Measurements from ENCODE around the gene CCDC146. TPM values are rescaled to one million over a fixed set of nuclear protein-coding genes. Genes with fewer than 3 reads are reported as not detected.
"Not testable (repeated sequence)": the region's sequence is repeated elsewhere in the genome, so short reads cannot be mapped to it uniquely, and the experiment has no call there.

Gene CCDC146
- total and polyA plus RNA-seq, 10 donors = 4.1 to 21.3 (median 10.9) TPM

- 12 to 48% (median 19%) methylated on average over 1 of the region's 1 CpG for whole genome bisulfite sequencing, 5 donors
- peak overlapping the region in 6 of 8 donors; percentile 15 to 85 (median 56) for H3K27ac ChIP-seq
- peaks cover 0 to 22% (median 6%) of the 10 kb centered on the region in 6 donors for H3K4me1 ChIP-seq
- H3K4me3 ChIP-seq = no peak overlapping the region
- no peaks in the 10 kb centered on the region for H3K36me3 ChIP-seq
- TF ChIP-seq POLR2AphosphoS5 (IDR thresholded peaks at IDR 0.05) = no peak
- no peak for TF ChIP-seq CTCF (IDR thresholded peaks at IDR 0.05 in 8 of 11, conservative IDR thresholded peaks at IDR 0.05 in 3 of 11)
- no peak for TF ChIP-seq POLR2A (IDR thresholded peaks at IDR 0.05)
- intact Hi-C loops (cut with DNase I; ENCODE audit: low total_unique reads) = no loop called here
- H3K27me3 ChIP-seq (replicated peaks in 1 of 7) = no peaks in the 10 kb centered on the region
- no peaks in the 10 kb centered on the region for H3K9me3 ChIP-seq
- DNase-seq = no peak
These were observed 35.0 kb downstream of the CCDC146 start for GRCh38 chr7:77157446-77157845.

- intact Hi-C loops (cut with DNase I; ENCODE audit: low total_unique reads); H3K4me1 ChIP-seq; H3K36me3 ChIP-seq; H3K9me3 ChIP-seq; H3K4me3 ChIP-seq; H3K27ac ChIP-seq; DNase-seq; H3K27me3 ChIP-seq (replicated peaks in 1 of 7): not testable (repeated sequence)
- 82 to 92% (median 83%) methylated on average over 4 of the region's 4 CpGs for WGBS, 5 donors
These were observed 48.7 kb downstream of the CCDC146 start for GRCh38 chr7:77171073-77171472.

GRCh38 chr7:77172437-77173172 lies 50.2 kb downstream of the CCDC146 start:
- WGBS, 5 donors = 75 to 91% (median 84%) methylated on average over 6 of the region's 6 CpGs
- intact Hi-C loops (cut with DNase I; ENCODE audit: low total_unique reads); H3K27ac ChIP-seq; H3K9me3 ChIP-seq; H3K36me3 ChIP-seq; H3K27me3 ChIP-seq (replicated peaks in 1 of 7); DNase-seq; H3K4me3 ChIP-seq; H3K4me1 ChIP-seq: not testable (repeated sequence)

- H3K4me1 ChIP-seq; DNase-seq; H3K4me3 ChIP-seq; H3K27me3 ChIP-seq (replicated peaks in 1 of 7); intact Hi-C loops (cut with DNase I; ENCODE audit: low total_unique reads); H3K36me3 ChIP-seq; H3K9me3 ChIP-seq: not testable (repeated sequence)
- WGBS, 5 donors = 87 to 97% (median 92%) methylated on average over 3 of the region's 4 CpGs
- peak overlapping the region in 4 of 8 donors; percentile 23 to 51 (median 42) for H3K27ac ChIP-seq
These were observed 52.0 kb downstream of the CCDC146 start for GRCh38 chr7:77174418-77174817.

- H3K4me1 ChIP-seq; H3K36me3 ChIP-seq; DNase-seq; H3K4me3 ChIP-seq; H3K27me3 ChIP-seq (replicated peaks in 1 of 7); intact Hi-C loops (cut with DNase I; ENCODE audit: low total_unique reads); H3K9me3 ChIP-seq: not testable (repeated sequence)
- H3K27ac ChIP-seq = peak overlapping the region in 4 of 8 donors; percentile 23 to 55 (median 42)
- 7 to 64% (median 45%) methylated on average over 1 to 3 of the region's 3 CpGs for WGBS, 5 donors
These were observed 52.9 kb downstream of the CCDC146 start for GRCh38 chr7:77175274-77175800.

- DNase-seq; H3K9me3 ChIP-seq; H3K4me1 ChIP-seq; H3K4me3 ChIP-seq; intact Hi-C loops (cut with DNase I; ENCODE audit: low total_unique reads); H3K27me3 ChIP-seq (replicated peaks in 1 of 7); H3K27ac ChIP-seq; H3K36me3 ChIP-seq: not testable (repeated sequence)
- WGBS, 5 donors = 72 to 87% (median 82%) methylated on average over 9 of the region's 9 CpGs
These were observed 55.0 kb downstream of the CCDC146 start for GRCh38 chr7:77177321-77177904.

GRCh38 chr7:77178024-77178423 lies 55.6 kb downstream of the CCDC146 start:
- H3K9me3 ChIP-seq; H3K4me1 ChIP-seq; intact Hi-C loops (cut with DNase I; ENCODE audit: low total_unique reads); H3K27me3 ChIP-seq (replicated peaks in 1 of 7); H3K36me3 ChIP-seq; H3K4me3 ChIP-seq; H3K27ac ChIP-seq; DNase-seq: not testable (repeated sequence)

Data from spleen (tissue), 11 donors.